ENCODE measurements around the gene WASHC3. TPM values are rescaled to one million over a fixed set of nuclear protein-coding genes. Genes with fewer than 3 reads are reported as not detected.

WASHC3 gene
- total and polyA plus RNA-seq, 2 donors (not counting 3 experiments of a cell fraction or from before 2014, with no cell fraction given) = 27.8 to 28.8 TPM

- H3K27me3 ChIP-seq (ENCODE audit: control insufficient read depth in 2 of 2, insufficient read depth in 2 of 2, low read length in 2 of 2) = no peaks in the 10 kb centered on the region
- dilution Hi-C loops (cut with MboI; ENCODE audit: extremely low pct_ligation_motif_present, low sequenced_read_pairs) (no loop called here), intact Hi-C loops (cut with micrococcal nuclease) (no loop called here)
- H2AFZ ChIP-seq (ENCODE audit: low read depth, low read length) = no peak overlapping the region
- FAIRE-seq (no peak), DNase-seq (ENCODE audit: low read depth, low spot score) (no peak)
- no peaks in the 10 kb centered on the region for H4K20me1 ChIP-seq (replicated peaks; ENCODE audit: control insufficient read depth, extremely low read depth, insufficient read depth, low read length)
- no peaks in the 10 kb centered on the region for H3K79me2 ChIP-seq (ENCODE audit: control insufficient read depth, insufficient read depth, low read length)
- no peak overlapping the region for H3K9ac ChIP-seq (replicated peaks; ENCODE audit: extremely low read depth, insufficient read depth, low read length)
- BruUV-seq (replicated peaks) = no TSS peak
- H3K36me3 ChIP-seq (ENCODE audit: control insufficient read depth in 2 of 2, extremely low read depth in 1 of 2, insufficient read depth in 2 of 2, low read length in 2 of 2) = no peaks in the 10 kb centered on the region
- ChIA-PET POLR2A (no interaction called here), CTCF (interaction anchor here (0.6 kb wide), 1 partner anchor 24 kb away, joined by 3 read pairs; no protein-coding TSS in a partner anchor)
- no peaks in the 10 kb centered on the region for H3K4me1 ChIP-seq (ENCODE audit: control insufficient read depth, extremely low read depth, insufficient read depth, low read length)
- no peak for TF ChIP-seq JUN (IDR thresholded peaks at IDR 0.05; ENCODE audit: borderline replicate concordance, insufficient read depth, insufficient read length, low read depth)
- no peak for TF ChIP-seq GATA2 (IDR thresholded peaks at IDR 0.05; ENCODE audit: insufficient read depth, insufficient read length, low read depth, low read length)
- TF ChIP-seq FOS (IDR thresholded peaks at IDR 0.05; ENCODE audit: borderline replicate concordance, insufficient read depth, low read length) = no peak
- TF ChIP-seq MAX (IDR thresholded peaks at IDR 0.05; ENCODE audit: insufficient read depth, insufficient read length) = no peak
- no peak for TF ChIP-seq POLR2AphosphoS5 (IDR thresholded peaks at IDR 0.05; ENCODE audit: insufficient read depth, low read depth, low read length)
- no peak for TF ChIP-seq EZH2 (IDR thresholded peaks at IDR 0.05; ENCODE audit: borderline replicate concordance, low read depth, low read length, severe bottlenecking)
- TF ChIP-seq CTCF (IDR thresholded peaks at IDR 0.05; ENCODE audit: extremely low read depth in 1 of 2, insufficient read depth in 1 of 2, low read depth in 1 of 2, low read length in 2 of 2) = no peak
- TF ChIP-seq POLR2A (IDR thresholded peaks at IDR 0.05; ENCODE audit: low read depth, low read length) = no peak
- TF ChIP-seq MYC (IDR thresholded peaks at IDR 0.05; ENCODE audit: low read depth, low read length) = no peak
- no peak overlapping the region for H3K27ac ChIP-seq (ENCODE audit: insufficient read depth, low read depth, low read length)
- H3K9me1 ChIP-seq (replicated peaks; ENCODE audit: control insufficient read depth, extremely low read depth, insufficient read depth, low read length) = no peaks in the 10 kb centered on the region
- H3K4me3 ChIP-seq (replicated peaks in 1 of 3; ENCODE audit: insufficient read depth in 1 of 3, low read depth in 1 of 3, low read length in 3 of 3) = no peak overlapping the region
- H3K4me2 ChIP-seq (ENCODE audit: insufficient read depth, low read length) = no peak overlapping the region
- no peaks in the 10 kb centered on the region for H3K9me3 ChIP-seq (replicated peaks; ENCODE audit: control insufficient read depth, insufficient read depth, low read length)
Observed at GRCh38 chr12:101963697-101964096, 98.1 kb downstream of the WASHC3 start.

Other genes with a start within 250 kb of the WASHC3 start
- 39.2 and 39.5 TPM in 2 replicates for gene GNPTAB, start 231.0 kb downstream of the WASHC3 start, total RNA-seq
- gene GNPTAB, start 231.0 kb downstream of the WASHC3 start, polyA plus RNA-seq = 14.7 and 15.6 TPM in 2 replicates
- 42.4 and 46.3 TPM in 2 replicates for gene DRAM1, start 184.4 kb downstream of the WASHC3 start, total RNA-seq
- gene DRAM1, start 184.4 kb downstream of the WASHC3 start, polyA plus RNA-seq = 24.6 and 26.3 TPM in 2 replicates
- gene NUP37, start 58.1 kb upstream of the WASHC3 start, total RNA-seq = 41.3 and 46.8 TPM in 2 replicates
- gene NUP37, start 58.1 kb upstream of the WASHC3 start, polyA plus RNA-seq = 20.1 and 25.0 TPM in 2 replicates
- 19.0 and 19.6 TPM in 2 replicates for gene PARPBP, start 58.2 kb upstream of the WASHC3 start, total RNA-seq
- 2.6 and 4.2 TPM in 2 replicates for gene PARPBP, start 58.2 kb upstream of the WASHC3 start, polyA plus RNA-seq
- gene PMCH, start 135.8 kb upstream of the WASHC3 start, total RNA-seq = 1.1 and 1.8 TPM in 2 replicates
- gene PMCH, start 135.8 kb upstream of the WASHC3 start, polyA plus RNA-seq = 0.19 and 0.22 TPM in 2 replicates

Measured in endothelial cell of umbilical vein (primary cell).